ENCODE results near the gene VPS33A. TPM values are rescaled to one million over a fixed set of nuclear protein-coding genes. Genes with fewer than 3 reads are reported as not detected.

Gene VPS33A
- total and polyA plus RNA-seq, 2 of the 13 experiments (the other 11 are each of a cell fraction or from before 2014, with no cell fraction given), result 11.0 to 43.6 TPM

DNA sequence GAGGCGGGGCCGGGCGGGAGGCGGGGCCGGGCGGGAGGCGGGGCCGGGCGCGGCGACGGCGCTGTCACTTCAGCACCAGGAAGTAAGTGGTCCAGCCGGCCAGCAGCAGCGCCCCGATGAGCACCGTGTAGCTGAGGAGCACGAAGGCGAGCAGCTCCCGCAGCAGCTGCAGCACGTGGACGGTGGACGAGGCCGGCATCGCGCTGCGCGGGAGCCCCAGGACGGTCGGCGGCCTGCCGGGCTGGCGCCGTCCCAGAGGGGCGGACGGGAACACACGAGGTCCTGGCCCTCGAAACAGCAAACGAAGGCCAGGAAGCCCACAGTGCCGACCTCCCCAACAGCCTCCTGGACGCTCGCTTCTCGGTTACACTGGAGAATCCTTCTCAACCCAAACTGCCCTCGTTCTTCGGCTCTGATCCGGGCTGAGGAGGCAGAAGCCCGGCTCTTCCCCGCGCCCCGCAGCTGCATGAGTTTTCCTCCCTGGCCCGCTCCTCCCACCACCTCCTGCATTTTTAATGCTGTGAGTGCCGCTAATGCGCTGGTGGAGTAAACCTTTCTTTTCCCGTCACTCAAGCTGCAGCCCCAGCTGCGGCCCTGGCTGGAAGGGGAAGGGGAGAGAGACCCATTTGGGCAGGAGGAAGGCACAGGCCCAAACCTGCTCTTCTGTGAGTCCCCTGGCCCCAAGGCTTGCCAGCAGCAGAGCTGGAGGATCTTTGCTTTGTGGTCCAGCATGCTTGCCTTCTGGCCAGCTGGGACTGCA is 39.7 kb downstream of the VPS33A start (continued):
- TF ChIP-seq KMT2A (CRISPR knock-in tag; IDR thresholded peaks at IDR 0.05) (no peak), DMAP1 (CRISPR knock-in tag; IDR thresholded peaks at IDR 0.05) (no peak), TBP (CRISPR knock-in tag; IDR thresholded peaks at IDR 0.05) (no peak), HNF4G (IDR thresholded peaks at IDR 0.05; ENCODE audit: borderline replicate concordance, low read depth, low read length) (no peak), HNF4G (CRISPR knock-in tag; IDR thresholded peaks at IDR 0.05; ENCODE audit: borderline replicate concordance, low read depth) (no peak), ZNF260 (CRISPR knock-in tag; IDR thresholded peaks at IDR 0.05; ENCODE audit: borderline replicate concordance, low read depth) (no peak), ZNF138 (CRISPR knock-in tag; IDR thresholded peaks at IDR 0.05; ENCODE audit: low read depth) (peak; percentile 94; the same call in 1 of the 2 replicates), SRSF1 (optimal IDR thresholded peaks at IDR 0.05; ENCODE audit: low read depth, low read length) (no peak), PHF21A (CRISPR knock-in tag; IDR thresholded peaks at IDR 0.05) (no peak), ZFP41 (CRISPR knock-in tag; IDR thresholded peaks at IDR 0.05; ENCODE audit: borderline replicate concordance) (0 out of 2 replicates have a peak, but pooled peaks have one; percentile 84), ZNF878 (CRISPR knock-in tag; IDR thresholded peaks at IDR 0.05) (peak; percentile 89; the same call in 1 of the 2 replicates), ZNF616 (CRISPR knock-in tag; IDR thresholded peaks at IDR 0.05; ENCODE audit: low read depth) (peak; percentile 95; the same call in 1 of the 2 replicates), NPAS2 (CRISPR knock-in tag; IDR thresholded peaks at IDR 0.05; ENCODE audit: borderline replicate concordance) (no peak), KAT8 (CRISPR knock-in tag; IDR thresholded peaks at IDR 0.05) (no peak), DRAP1 (CRISPR knock-in tag; IDR thresholded peaks at IDR 0.05) (no peak), AHR (CRISPR knock-in tag; IDR thresholded peaks at IDR 0.05) (peak; percentile 95; the same call in 1 of the 2 replicates), FOSL2 (CRISPR knock-in tag; IDR thresholded peaks at IDR 0.05) (peak; percentile 18; the same call in 1 of the 2 replicates), ZFP37 (CRISPR knock-in tag; IDR thresholded peaks at IDR 0.05; ENCODE audit: borderline replicate concordance) (peak; percentile 97)
- TF ChIP-seq, protein P1, sequence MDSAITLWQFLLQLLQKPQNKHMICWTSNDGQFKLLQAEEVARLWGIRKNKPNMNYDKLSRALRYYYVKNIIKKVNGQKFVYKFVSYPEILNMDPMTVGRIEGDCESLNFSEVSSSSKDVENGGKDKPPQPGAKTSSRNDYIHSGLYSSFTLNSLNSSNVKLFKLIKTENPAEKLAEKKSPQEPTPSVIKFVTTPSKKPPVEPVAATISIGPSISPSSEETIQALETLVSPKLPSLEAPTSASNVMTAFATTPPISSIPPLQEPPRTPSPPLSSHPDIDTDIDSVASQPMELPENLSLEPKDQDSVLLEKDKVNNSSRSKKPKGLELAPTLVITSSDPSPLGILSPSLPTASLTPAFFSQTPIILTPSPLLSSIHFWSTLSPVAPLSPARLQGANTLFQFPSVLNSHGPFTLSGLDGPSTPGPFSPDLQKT (CRISPR knock-in tag; IDR thresholded peaks at IDR 0.05; ENCODE audit: borderline replicate concordance), result peak; percentile 89; the same call in 1 of the 2 replicates
- TF ChIP-seq, protein P2, sequence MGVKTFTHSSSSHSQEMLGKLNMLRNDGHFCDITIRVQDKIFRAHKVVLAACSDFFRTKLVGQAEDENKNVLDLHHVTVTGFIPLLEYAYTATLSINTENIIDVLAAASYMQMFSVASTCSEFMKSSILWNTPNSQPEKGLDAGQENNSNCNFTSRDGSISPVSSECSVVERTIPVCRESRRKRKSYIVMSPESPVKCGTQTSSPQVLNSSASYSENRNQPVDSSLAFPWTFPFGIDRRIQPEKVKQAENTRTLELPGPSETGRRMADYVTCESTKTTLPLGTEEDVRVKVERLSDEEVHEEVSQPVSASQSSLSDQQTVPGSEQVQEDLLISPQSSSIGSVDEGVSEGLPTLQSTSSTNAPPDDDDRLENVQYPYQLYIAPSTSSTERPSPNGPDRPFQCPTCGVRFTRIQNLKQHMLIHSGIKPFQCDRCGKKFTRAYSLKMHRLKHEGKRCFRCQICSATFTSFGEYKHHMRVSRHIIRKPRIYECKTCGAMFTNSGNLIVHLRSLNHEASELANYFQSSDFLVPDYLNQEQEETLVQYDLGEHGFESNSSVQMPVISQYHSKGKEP (CRISPR knock-in tag; IDR thresholded peaks at IDR 0.05), result no peak
- TF ChIP-seq, protein P3, sequence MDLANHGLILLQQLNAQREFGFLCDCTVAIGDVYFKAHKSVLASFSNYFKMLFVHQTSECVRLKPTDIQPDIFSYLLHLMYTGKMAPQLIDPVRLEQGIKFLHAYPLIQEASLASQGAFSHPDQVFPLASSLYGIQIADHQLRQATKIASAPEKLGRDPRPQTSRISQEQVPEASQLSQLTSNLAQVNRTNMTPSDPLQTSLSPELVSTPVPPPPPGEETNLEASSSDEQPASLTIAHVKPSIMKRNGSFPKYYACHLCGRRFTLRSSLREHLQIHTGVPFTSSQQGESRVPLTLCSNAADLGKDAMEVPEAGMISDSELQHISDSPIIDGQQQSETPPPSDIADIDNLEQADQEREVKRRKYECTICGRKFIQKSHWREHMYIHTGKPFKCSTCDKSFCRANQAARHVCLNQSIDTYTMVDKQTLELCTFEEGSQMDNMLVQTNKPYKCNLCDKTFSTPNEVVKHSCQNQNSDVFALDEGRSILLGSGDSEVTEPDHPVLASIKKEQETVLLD (CRISPR knock-in tag; IDR thresholded peaks at IDR 0.05; ENCODE audit: low read depth), result peak; percentile 40; the same call in 1 of the 2 replicates

Data from HepG2 (cell line).